Dermis lymphatic vessel endothelial cell (primary cell): Measurements from ENCODE around the gene C1orf87. TPM values are rescaled to one million over a fixed set of nuclear protein-coding genes. Genes with fewer than 3 reads are reported as not detected.

Experiments
- total RNA-seq: library from RNA; depleted of rRNA; stranded (reverse); fragments of >200 nt; gene quantifications from 2 replicates; pipeline ENCODE4 v1.2.1, GENCODE V29; 2014

C1orf87 gene, protein sequence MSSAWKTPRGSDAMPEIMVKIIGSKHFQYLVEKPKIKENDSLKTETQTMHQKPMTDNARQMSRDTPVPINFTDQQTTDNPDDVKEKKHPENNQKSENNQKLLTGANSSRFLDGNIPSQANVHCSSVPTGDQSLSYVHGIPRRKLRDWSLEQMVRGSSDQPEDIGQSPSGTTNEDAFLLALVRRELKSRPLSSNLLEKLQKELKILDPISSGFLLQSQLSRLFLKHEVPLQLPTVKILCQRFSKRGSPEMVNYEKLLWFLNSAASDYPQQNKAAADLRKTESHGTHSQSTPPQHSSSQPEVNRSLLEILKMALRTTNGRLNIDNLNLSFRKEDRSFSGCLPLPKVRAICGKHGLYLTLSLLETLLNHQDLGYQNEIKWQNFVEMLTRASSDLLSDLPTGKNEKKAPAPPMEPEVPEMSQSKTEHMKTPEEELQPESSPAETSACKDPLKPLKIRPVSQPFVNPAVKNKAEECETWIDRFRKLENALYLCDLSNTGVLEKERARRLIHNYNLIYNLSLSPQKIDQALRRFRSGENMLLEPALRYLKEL
- total RNA-seq, result not detected in 2 replicates

GRCh38 chr1:60073605-60074278 lies at the start of gene C1orf87:
Gene C1orf87, minus strand, starts transcription at chr1:60073770. Its CDS starts 1,127 bp downstream, at chr1:60072643.

Other genes starting within 250 kb of the C1orf87 start
- 0.11 and 0.34 TPM in 2 replicates for gene CYP2J2, start 147.0 kb downstream of the C1orf87 start, total RNA-seq